UCSD-AML1 (cell line): ENCODE measurements around the gene PMM2.
"Not testable (repeated sequence)": the region's sequence is repeated elsewhere in the genome, so short reads cannot be mapped to it uniquely, and the experiment has no call there.

Source experiments
- DNase-seq: peaks from one replicate; lab custom pipeline; 2025; ENCODE audit not compliant: unreplicated experiment; lab: John Stamatoyannopoulos, UW

PMM2 gene

DNA sequence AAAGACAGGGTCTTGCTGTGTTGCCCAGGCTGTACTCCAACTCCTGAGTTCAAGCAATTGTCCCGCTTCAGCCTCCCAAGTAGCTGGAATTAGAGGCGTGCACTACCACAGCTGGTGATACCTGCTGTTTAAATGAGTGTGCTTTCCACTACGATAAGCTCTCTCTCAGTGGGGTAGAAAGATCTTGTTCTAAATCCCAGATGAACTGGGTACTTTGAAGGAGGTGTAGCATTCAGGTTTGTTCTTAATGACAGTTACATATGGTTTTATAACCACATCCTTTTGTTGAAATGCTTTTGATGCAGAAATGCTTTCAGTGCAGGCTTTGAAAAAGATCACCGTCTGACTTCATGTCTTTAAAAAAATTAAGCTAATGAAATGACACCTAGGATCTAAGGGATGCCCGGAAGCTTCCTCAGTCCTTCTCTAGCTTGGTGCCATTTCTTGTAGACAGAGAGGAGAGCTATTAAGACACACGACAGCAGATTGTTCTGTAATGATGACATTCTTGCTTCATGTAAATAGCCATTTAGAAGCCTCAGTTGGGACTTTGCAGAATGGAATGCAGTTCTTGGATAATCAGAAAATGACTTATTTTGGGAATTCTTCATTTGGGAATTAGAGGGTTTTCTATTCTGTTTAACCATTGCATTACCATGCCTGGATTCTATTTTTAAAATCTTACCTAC is 19.5 kb downstream of the PMM2 start:
- no peak for DNase-seq

- DNase-seq, result no peak
Observed at GRCh38 chr16:8818504-8819270, 21.0 kb downstream of the PMM2 start.

GRCh38 chr16:8819411-8820034 is 21.9 kb downstream of the PMM2 start:
- no peak for DNase-seq

DNA sequence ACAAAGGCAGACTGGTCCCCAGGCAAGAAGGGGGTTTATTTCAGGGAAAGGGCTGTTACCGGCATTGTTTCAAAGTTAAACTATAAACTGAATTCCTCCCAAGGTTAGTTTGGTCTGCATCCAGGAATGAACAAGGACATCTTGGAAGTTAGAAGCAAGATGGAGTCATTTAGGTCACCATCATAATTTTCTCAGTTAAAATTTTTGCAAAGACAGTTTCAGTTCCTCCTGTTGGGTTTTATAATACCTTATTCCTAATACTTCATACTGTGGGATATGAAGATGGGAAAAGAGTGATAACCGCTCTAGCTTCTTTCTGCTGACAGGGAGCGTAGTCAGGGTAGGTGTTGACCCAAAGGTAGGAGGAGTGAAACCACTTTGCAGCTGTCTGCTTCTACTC is 24.8 kb downstream of the PMM2 start:
- DNase-seq, result no peak

DNA sequence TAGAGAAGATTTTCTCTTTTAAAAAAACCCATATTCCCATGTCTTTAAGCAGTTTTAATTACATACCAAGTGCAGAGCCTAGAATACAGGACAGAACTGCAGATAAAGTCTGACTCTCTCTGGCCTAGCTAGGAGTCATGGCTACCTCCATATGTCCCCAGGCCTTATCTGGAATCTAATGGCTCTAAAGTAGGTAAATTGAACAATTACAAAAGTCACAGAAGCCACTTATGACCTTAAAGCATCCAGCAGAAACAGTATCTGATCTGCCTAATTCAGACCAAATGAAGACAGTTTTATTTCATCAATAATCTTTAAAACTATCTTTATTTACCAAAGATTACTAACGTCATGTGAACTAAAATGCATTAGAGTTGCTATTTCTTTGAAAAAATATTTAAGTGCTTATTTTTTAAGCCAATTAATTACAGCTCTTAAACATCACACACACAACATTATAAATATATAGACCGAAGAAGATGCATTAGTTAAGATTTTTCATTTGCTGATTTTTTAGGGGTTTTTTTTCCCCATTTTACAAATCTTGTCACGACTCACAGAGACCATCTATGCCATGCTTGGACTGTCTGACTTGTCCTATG is 28.7 kb downstream of the PMM2 start:
- DNase-seq, result no peak

DNA sequence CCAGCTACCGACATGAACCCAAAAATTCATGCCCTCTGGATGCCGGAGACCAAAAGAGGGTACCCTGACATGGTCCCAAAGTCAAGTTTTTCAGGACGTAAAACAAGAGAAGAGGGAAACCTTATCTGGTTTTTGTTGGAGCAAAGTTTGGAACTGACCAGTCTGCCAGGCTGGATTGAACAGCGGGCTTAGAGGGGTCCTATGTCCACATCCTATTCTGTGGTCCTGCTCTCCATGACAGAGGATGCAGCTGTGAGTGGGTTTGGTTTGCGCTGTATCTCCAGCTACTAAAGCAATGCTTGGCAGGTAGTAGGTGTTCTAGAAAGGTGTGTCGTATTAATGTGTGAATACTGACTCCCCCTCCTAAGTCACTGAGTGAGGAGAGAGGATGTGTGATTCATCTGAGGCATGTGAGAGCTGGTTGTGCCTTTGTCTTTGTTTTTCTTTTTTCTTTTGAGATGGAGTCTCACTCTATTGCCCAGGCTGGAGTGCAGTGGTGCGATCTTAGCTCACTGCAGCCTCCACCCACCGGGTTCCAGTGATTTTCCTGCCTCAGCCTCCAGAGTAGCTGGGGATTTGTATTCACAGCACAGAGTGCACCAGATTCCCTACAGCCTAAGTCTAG is 31.0 kb downstream of the PMM2 start:
- DNase-seq, result no peak

DNA sequence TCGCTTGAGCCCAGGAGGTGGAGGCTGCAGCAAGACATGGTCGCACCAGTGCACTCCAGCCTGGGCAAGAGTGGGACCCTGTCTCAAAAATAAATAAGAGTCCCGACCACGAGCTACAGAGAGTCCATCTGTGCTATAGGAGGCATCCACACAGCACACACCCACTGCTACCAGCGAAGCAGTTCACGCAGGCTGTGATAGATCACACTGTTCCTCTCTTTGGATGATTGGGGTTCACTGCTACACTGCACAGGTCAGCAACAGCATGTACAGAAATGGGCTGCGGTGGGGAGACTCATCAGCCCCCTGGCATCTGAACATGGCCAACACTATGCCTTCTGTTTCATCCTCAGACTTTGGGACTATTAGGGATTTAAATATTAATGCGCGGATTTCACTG is 33.8 kb downstream of the PMM2 start:
- no peak for DNase-seq

DNA sequence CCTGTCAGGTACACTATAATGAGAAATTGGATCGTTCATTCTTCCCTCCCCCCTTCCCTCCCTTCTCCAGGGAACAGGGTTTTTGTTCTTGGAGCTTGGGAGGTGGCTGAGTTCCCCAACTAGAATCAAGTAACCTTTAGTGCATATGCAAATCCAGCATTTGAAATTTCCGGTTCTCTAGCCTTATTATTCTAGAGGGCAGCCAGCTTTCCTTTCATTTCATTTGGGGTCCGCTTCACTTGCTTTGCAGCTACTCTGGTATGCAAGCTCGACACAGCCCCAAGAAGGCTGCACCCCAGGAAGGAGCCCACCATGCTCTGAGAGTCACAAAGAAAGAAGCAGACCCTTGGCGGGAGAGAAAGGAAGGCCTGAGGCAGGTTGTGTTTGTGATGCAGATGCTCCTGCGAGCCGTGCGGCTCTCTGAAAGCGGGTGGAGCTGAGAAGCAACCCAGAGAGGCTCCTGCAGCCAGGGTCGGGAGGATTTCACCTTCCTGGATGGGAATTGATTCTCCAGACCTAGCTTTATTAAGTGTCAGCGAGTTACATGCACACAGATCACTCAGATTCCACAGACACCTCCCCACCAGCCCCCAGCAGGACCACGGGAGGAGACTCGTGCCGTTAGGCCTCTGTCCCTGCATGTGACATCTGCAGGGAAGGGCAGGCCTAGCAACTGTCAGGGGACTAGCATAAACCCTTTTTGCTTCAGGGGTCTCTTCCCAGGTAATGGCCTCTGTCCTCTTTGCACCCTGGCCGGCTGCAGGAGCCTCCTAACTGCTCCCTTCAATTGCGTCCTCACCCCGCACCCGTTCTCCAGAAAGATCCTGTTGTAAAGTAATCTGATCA is 34.5 kb downstream of the PMM2 start:
- DNase-seq, result no peak

DNA sequence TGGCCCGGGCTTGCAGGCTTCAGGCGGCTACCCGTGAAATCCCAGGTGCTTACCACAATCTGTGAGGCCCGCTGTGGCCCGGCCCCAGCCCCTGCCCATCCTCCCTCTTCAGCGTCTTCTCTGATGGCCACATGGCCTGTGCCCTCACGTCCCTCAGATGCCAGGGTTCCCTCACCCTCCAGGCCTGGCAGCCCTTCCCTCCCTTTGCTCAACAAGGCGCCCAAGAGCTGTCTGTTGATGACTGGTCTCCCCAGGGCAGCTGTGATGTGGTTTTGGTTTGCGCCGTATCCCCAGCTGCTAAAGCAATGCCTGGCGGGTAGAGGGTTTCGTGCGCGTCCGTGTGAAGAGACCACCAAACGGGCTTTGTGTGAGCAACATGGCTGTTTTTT is 35.1 kb downstream of the PMM2 start:
- DNase-seq, result no peak

GRCh38 chr16:8836797-8837196 is 39.2 kb downstream of the PMM2 start:
- not testable (repeated sequence) for DNase-seq

DNA sequence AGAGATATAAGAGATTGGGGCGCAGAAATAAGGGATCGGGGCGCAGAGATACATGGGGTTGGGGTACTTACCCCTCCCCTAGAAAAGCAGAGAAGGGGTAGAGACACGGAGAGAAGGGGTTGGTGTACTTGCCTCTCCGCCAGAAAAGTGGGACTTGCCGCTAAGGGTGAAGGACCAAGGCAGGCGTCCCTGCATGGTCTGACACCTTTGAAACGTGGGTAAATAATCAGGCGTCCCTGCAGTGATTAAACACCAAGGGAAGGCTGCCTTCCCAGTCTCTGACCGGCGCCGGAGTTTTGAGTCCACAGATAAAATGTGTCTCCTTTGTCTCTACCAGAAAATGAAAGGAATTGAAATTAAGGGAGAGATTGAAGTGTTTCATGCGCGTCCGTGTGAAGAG is 40.0 kb downstream of the PMM2 start:
- DNase-seq, result not testable (repeated sequence)

DNA sequence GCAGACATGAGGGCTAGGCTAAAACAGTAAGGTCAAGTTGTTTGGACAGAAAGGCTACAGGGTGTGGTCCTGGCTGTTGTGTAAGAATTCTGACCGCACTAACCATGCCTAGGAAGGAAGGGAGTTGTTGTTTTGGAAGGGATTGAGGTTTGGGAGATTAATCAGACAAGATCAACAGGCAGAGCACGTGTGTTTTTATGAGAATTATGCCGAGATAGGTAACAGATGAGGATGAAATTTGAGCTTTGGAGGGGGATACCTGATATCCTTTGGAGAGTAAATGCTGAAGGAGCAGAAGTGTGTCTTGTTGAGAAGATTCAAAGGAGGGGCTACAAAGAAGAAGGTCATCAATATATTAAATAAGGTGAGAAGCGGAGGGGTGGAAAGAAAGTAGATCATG is 44.4 kb downstream of the PMM2 start:
- DNase-seq, result not testable (repeated sequence)

DNA sequence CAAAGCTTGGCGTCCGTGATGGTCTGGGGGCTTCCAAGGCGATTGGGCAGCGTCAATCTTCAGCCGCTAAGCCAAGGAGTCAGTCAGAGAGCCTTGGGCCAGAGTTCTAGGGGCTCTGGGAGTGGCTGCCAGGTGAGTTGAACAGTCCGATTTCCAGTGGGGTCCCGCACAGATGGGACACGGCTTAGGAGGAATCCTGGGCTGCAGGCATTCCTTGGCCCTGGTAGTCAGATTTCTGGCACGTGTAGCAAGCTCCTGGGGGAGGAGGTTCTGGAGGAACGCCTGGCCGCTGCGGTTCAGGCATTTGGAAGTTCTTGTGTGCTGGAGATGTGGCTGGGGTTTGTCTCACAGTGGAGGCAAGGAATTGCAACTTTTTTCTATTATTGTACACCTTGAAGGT is 45.7 kb downstream of the PMM2 start:
- DNase-seq, result not testable (repeated sequence)

DNA sequence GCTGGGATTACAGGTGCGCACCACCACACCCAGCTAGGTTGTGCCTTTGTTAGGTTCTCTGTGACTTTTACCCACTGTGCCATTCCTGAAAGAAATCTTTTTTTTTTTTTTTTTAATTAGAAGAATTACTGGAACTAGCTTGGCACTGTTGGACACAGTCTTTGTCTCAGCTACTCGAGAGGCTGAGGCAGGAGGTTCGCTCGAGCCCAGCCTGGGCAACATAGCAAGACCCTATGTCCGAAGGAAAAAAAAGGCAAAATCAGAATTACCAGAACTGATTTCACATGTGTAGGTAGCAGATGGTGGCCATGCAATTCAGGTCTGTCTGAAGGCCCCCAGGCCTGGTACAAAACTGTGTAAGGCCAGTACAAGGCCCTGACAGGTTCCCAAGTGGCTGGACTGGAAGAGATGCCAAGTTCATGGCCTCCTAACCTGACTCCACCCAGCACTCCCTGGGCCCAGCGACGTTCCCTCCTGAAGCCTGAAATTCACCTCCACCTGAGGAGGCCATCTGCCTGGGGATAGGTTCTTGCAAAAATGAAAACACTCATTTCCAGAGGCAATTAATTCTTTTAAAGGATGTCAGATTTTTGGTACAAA is 48.2 kb downstream of the PMM2 start:
- no peak for DNase-seq

DNA sequence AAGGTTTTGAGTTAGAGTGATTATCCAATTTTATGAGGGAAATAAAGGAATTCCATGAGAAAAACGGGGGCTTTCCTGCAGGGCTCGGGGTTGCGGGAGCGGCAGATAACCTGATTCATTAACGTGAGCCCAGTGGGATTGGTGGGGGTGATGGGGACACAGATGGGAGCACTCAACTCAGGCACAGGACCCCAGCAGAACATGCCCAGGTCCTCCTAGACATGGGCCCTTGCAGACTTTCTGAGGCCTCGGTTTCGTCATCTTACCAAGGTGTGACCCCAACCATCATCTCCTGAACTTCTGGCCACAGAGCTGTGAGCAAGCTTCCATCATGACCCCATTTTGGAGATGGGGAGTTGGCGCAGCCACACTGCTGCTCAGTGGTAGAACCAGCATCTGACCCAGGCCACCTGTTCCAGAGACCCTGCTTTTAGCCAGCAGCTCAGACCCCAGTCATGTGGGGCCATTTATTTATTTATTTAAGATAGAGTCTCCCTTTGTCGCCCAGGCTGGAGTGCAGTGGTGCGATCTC is 48.8 kb downstream of the PMM2 start:
- DNase-seq, result no peak

GRCh38 chr16:8847145-8847544 is 49.5 kb downstream of the PMM2 start:
- no peak for DNase-seq

DNA sequence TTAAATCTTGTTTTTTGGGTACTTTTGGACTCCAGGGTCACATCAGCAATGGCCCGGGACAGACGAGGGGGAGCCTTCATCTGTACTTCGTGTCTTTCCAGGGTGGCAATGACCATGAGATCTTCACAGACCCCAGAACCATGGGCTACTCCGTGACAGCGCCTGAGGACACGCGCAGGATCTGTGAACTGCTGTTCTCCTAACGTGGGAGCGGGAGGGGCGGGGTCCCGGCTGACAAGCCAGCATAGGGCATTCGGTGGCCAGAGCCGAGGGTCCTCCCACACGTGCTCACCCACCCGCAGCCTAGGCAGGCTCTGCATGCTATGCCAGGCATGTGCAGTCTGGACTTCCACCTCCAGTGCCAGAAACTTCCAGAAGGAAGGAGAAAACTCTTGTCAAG is 50.0 kb downstream of the PMM2 start:
- no peak for DNase-seq

- no peak for DNase-seq
Observed at GRCh38 chr16:8848231-8848938, 50.7 kb downstream of the PMM2 start.

GRCh38 chr16:8848939-8849391 is 51.3 kb downstream of the PMM2 start:
- no peak for DNase-seq
